ENCODE results near the gene AFF2.

GRCh38 chrX:148612431-148612830 is 112.0 kb downstream of the AFF2 start:
- TF ChIP-seq CTCF (IDR thresholded peaks at IDR 0.05) (no peak), POLR2A (IDR thresholded peaks at IDR 0.05) (no peak)
